Fibroblast of lung (primary cell): ENCODE measurements around the gene JMJD6. TPM values are rescaled to one million over a fixed set of nuclear protein-coding genes. Genes with fewer than 3 reads are reported as not detected.

Experiments
- DNase-seq, 2 donors: peaks; one replicate each; pipeline versions ENCODE4 v3.0.0 to v3.0.0-alpha.2; 2010; ENCODE audit warnings: low read depth in 2 of 2
- H2AFZ ChIP-seq: 2 replicates; pipeline ENCODE4 v1.5.1; 2012; ENCODE audit warnings: low read length, control low read depth, inconsistent platforms
- H3K27ac ChIP-seq: 2 replicates; pipeline ENCODE4 v1.5.1; 2011; ENCODE audit warnings: low read length, control low read depth; ENCODE audit not compliant: insufficient read depth
- H3K27me3 ChIP-seq: 2 replicates; pipeline ENCODE4 v1.5.1; 2011; ENCODE audit warnings: mild to moderate bottlenecking, low read length; ENCODE audit not compliant: control insufficient read depth, insufficient read depth
- H3K36me3 ChIP-seq: 2 replicates; pipeline ENCODE4 v1.5.1; 2011; ENCODE audit warnings: low read length; ENCODE audit not compliant: control insufficient read depth, insufficient read depth
- H3K4me1 ChIP-seq: 2 replicates; pipeline ENCODE4 v1.5.1; 2011; ENCODE audit warnings: low read length; ENCODE audit not compliant: control insufficient read depth, insufficient read depth; ENCODE audit errors: extremely low read depth
- H3K4me2 ChIP-seq: 2 replicates; pipeline ENCODE4 v1.5.1; 2011; ENCODE audit warnings: low read length, control low read depth; ENCODE audit not compliant: insufficient read depth; ENCODE audit errors: extremely low read depth
- H3K4me3 ChIP-seq, 4 experiments: fragments of 200-600 bp in 1 of 4; sonication (generic) in 1 of 4; replicated peaks in 1 of 4; 2 replicates each; pipeline ENCODE4 v1.5.1; 2011 to 2016; ENCODE audit warnings: low read length in 4 of 4, low read depth in 3 of 4, mild to moderate bottlenecking in 3 of 4, control low read depth in 2 of 4, inconsistent platforms in 1 of 4, mixed read lengths in 1 of 4; ENCODE audit not compliant: insufficient read depth in 1 of 4; ENCODE audit errors: control extremely low read depth in 1 of 4
- H3K79me2 ChIP-seq: 2 replicates; pipeline ENCODE4 v1.5.1; 2012; ENCODE audit warnings: mild to moderate bottlenecking, low read length, inconsistent platforms; ENCODE audit not compliant: control insufficient read depth, insufficient read depth
- H3K9ac ChIP-seq: 2 replicates; pipeline ENCODE4 v1.5.1; 2011; ENCODE audit warnings: mild to moderate bottlenecking, low read length, control low read depth; ENCODE audit not compliant: insufficient read depth
- H3K9me3 ChIP-seq: 2 replicates; pipeline ENCODE4 v1.5.1; 2012; ENCODE audit warnings: low read depth, low read length; ENCODE audit not compliant: control insufficient read depth, insufficient read depth
- H4K20me1 ChIP-seq: 2 replicates; pipeline ENCODE4 v1.5.1; 2011; ENCODE audit warnings: low read length; ENCODE audit not compliant: control insufficient read depth, insufficient read depth; ENCODE audit errors: extremely low read depth
- CTCF ChIP-seq, 2 donors: IDR thresholded peaks in 1 of 2; conservative IDR thresholded peaks in 1 of 2; 1 replicate in 1 of 2; 2 replicates in 1 of 2; pipeline ENCODE4 v1.5.1; 2011 to 2012; ENCODE audit warnings: low read length in 2 of 2, control low read depth in 1 of 2, inconsistent platforms in 1 of 2, low read depth in 1 of 2, mild to moderate bottlenecking in 1 of 2
- EZH2 ChIP-seq: IDR thresholded peaks from 2 replicates; pipeline ENCODE4 v1.5.1; 2012; ENCODE audit warnings: low read length, control low read depth, mild to moderate bottlenecking; ENCODE audit errors: missing control alignments
- polyA minus RNA-seq: library from RNA; depleted of rRNA, polyadenylated mRNA; stranded (reverse); fragments of >200 nt; gene quantifications from 2 replicates; pipeline ENCODE4 v1.2.3, GENCODE V29; 2011; ENCODE audit warnings: low replicate concordance
- polyA plus RNA-seq, 2 donors: library from polyadenylated mRNA; depleted of rRNA in 1 of 2; stranded (reverse) in 1 of 2; unstranded in 1 of 2; fragments of >200 nt; gene quantifications; 2 replicates each; pipeline ENCODE4 v1.2.1, GENCODE V29; 2011 to 2012; ENCODE audit warnings: missing spikeins in 1 of 2
- total RNA-seq: library from RNA; depleted of rRNA; stranded (reverse); fragments of >200 nt; gene quantifications from 2 replicates; pipeline ENCODE4 v1.2.1, GENCODE V29; 2014

The JMJD6 gene
- total RNA-seq, result 13.6 and 16.2 TPM in 2 replicates
- 16.5 and 17.7 TPM in 2 replicates for polyA plus RNA-seq
- polyA plus RNA-seq (2012), result 36.7 and 39.6 TPM in 2 replicates
- 32.0 and 51.9 TPM in 2 replicates for polyA minus RNA-seq

GRCh38 chr17:76726231-76726775 is at the start of gene JMJD6:
TSS of gene JMJD6 (minus strand) at chr17:76726606. CDS start at chr17:76726475, 131 bp downstream.
- Histone ChIP-seq H3K4me1 (no peaks in the 10 kb centered on the region), H3K9me3 (no peaks in the 10 kb centered on the region), H2AFZ (no peak within 1 kb of the TSS), H3K9ac (peak within 1 kb of the TSS; percentile 99), H3K79me2 (peaks cover 61% of the 10 kb centered on the region), H3K27ac (peak within 1 kb of the TSS; percentile 98), H3K27me3 (no peaks in the 10 kb centered on the region), H3K4me3 (peak within 1 kb of the TSS; percentile 85 to 89 (median 88)), H3K4me2 (peak within 1 kb of the TSS; percentile 85), H3K36me3 (peaks cover 8% of the 10 kb centered on the region), H4K20me1 (no peaks in the 10 kb centered on the region)
- TF ChIP-seq EZH2 (no peak), CTCF (conservative IDR thresholded peaks at IDR 0.05 in 1 of 2, IDR thresholded peaks at IDR 0.05 in 1 of 2; ENCODE audit: low read depth in 1 of 2, low read length in 2 of 2) (no peak)
- DNase-seq, result peak; percentile 95 to 96

GRCh38 chr17:76775021-76775600 is 48.7 kb upstream of the JMJD6 start:
- no peak overlapping the region for H3K27ac ChIP-seq
- H3K27me3 ChIP-seq, result no peaks in the 10 kb centered on the region
- no peaks in the 10 kb centered on the region for H3K9me3 ChIP-seq
- DNase-seq, result no peak
- H3K9ac ChIP-seq, result no peak overlapping the region
- peaks cover 2% of the 10 kb centered on the region for H3K4me1 ChIP-seq
- H3K36me3 ChIP-seq, result peaks cover 2% of the 10 kb centered on the region
- TF ChIP-seq CTCF (conservative IDR thresholded peaks at IDR 0.05 in 1 of 2, IDR thresholded peaks at IDR 0.05 in 1 of 2; ENCODE audit: low read depth in 1 of 2, low read length in 2 of 2) (no peak), EZH2 (no peak)
- H3K4me2 ChIP-seq, result no peak overlapping the region
- H2AFZ ChIP-seq, result no peak overlapping the region
- H3K4me3 ChIP-seq, result no peak overlapping the region
- no peaks in the 10 kb centered on the region for H3K79me2 ChIP-seq
- no peaks in the 10 kb centered on the region for H4K20me1 ChIP-seq

- no peak overlapping the region for H3K4me3 ChIP-seq
- peak overlapping the region; percentile 13 for H3K27ac ChIP-seq
- no peaks in the 10 kb centered on the region for H3K79me2 ChIP-seq
These were observed 46.6 kb upstream of the JMJD6 start for GRCh38 chr17:76772842-76773525.

More at GRCh38 chr17:76772842-76773525, 46.6 kb upstream of the JMJD6 start:
- H3K9ac ChIP-seq, result no peak overlapping the region
- no peak overlapping the region for H2AFZ ChIP-seq
- H3K4me2 ChIP-seq, result peak overlapping the region; percentile 60
- H3K9me3 ChIP-seq, result no peaks in the 10 kb centered on the region
- DNase-seq, result peak; percentile 62 to 91
- H4K20me1 ChIP-seq, result no peaks in the 10 kb centered on the region
- no peaks in the 10 kb centered on the region for H3K27me3 ChIP-seq
- no peaks in the 10 kb centered on the region for H3K36me3 ChIP-seq
- H3K4me1 ChIP-seq, result peaks cover 2% of the 10 kb centered on the region
- TF ChIP-seq EZH2 (no peak), CTCF (conservative IDR thresholded peaks at IDR 0.05 in 1 of 2, IDR thresholded peaks at IDR 0.05 in 1 of 2; ENCODE audit: low read depth in 1 of 2, low read length in 2 of 2) (no peak)
